GM19099 (cell line): ENCODE data around the gene EDNRA.

Source experiments
- POLR2A ChIP-seq: IDR thresholded peaks from 3 replicates; pipeline ENCODE4 v1.6.1; 2011; ENCODE audit warnings: low read depth; ENCODE audit not compliant: insufficient read length; ENCODE audit errors: extremely low read depth

The EDNRA gene

GRCh38 chr4:147524601-147525000 lies 43.7 kb downstream of the EDNRA start:
- no peak for TF ChIP-seq POLR2A

- TF ChIP-seq POLR2A, result no peak
These were observed 44.8 kb downstream of the EDNRA start for GRCh38 chr4:147525494-147526271.

- TF ChIP-seq POLR2A, result no peak
These were observed 45.4 kb downstream of the EDNRA start for GRCh38 chr4:147526272-147526654.

- TF ChIP-seq POLR2A, result no peak
These were observed 47.2 kb downstream of the EDNRA start for GRCh38 chr4:147528054-147528453.

GRCh38 chr4:147530134-147530533 lies 49.2 kb downstream of the EDNRA start:
- no peak for TF ChIP-seq POLR2A

GRCh38 chr4:147530723-147531122 lies 49.8 kb downstream of the EDNRA start:
- TF ChIP-seq POLR2A, result no peak

- TF ChIP-seq POLR2A, result no peak
These were observed 52.0 kb downstream of the EDNRA start for GRCh38 chr4:147532896-147533295.

GRCh38 chr4:147533331-147533730 lies 52.4 kb downstream of the EDNRA start:
- TF ChIP-seq POLR2A, result no peak

- no peak for TF ChIP-seq POLR2A
These were observed 54.2 kb downstream of the EDNRA start for GRCh38 chr4:147535124-147535523.

GRCh38 chr4:147538711-147539110 lies 57.8 kb downstream of the EDNRA start:
- no peak for TF ChIP-seq POLR2A

GRCh38 chr4:147539959-147540358 lies 59.1 kb downstream of the EDNRA start:
- no peak for TF ChIP-seq POLR2A

GRCh38 chr4:147542229-147542990 lies 61.5 kb downstream of the EDNRA start:
- TF ChIP-seq POLR2A, result no peak

- no peak for TF ChIP-seq POLR2A
These were observed 62.1 kb downstream of the EDNRA start for GRCh38 chr4:147543034-147543433.

GRCh38 chr4:147546349-147546748 lies 65.5 kb downstream of the EDNRA start:
- no peak for TF ChIP-seq POLR2A

- no peak for TF ChIP-seq POLR2A
These were observed 66.6 kb downstream of the EDNRA start for GRCh38 chr4:147547314-147548056.
